ELF-1 (cell line): Measurements from ENCODE around the gene CMIP.

Source experiments
- DNase-seq: peaks from one replicate; pipeline ENCODE4 v3.0.0-alpha.2; 2016; ENCODE audit warnings: low read depth, low spot score

The CMIP gene

GRCh38 chr16:81494434-81494806 is 49.8 kb downstream of the CMIP start:
- no peak for DNase-seq

GRCh38 chr16:81494888-81495287 is 50.3 kb downstream of the CMIP start:
- no peak for DNase-seq

GRCh38 chr16:81495321-81496234 is 51.0 kb downstream of the CMIP start:
- no peak for DNase-seq

- DNase-seq, result no peak
Observed at GRCh38 chr16:81496321-81496720, 51.7 kb downstream of the CMIP start.

- DNase-seq, result no peak
Observed at GRCh38 chr16:81496742-81497141, 52.1 kb downstream of the CMIP start.

- no peak for DNase-seq
Observed at GRCh38 chr16:81497690-81498089, 53.1 kb downstream of the CMIP start.

- DNase-seq, result no peak
Observed at GRCh38 chr16:81498351-81498750, 53.7 kb downstream of the CMIP start.

- DNase-seq, result no peak
Observed at GRCh38 chr16:81499576-81500380, 55.2 kb downstream of the CMIP start.

- DNase-seq, result no peak
Observed at GRCh38 chr16:81500833-81501521, 56.4 kb downstream of the CMIP start.

GRCh38 chr16:81502396-81503070 is 57.9 kb downstream of the CMIP start:
- DNase-seq, result no peak

- no peak for DNase-seq
Observed at GRCh38 chr16:81505011-81505661, 60.5 kb downstream of the CMIP start.

- no peak for DNase-seq
Observed at GRCh38 chr16:81509404-81509803, 64.8 kb downstream of the CMIP start.

GRCh38 chr16:81510016-81510415 is 65.4 kb downstream of the CMIP start:
- DNase-seq, result no peak

GRCh38 chr16:81511371-81511770 is 66.8 kb downstream of the CMIP start:
- DNase-seq, result no peak

- DNase-seq, result peak; percentile 51
Observed at GRCh38 chr16:81513204-81514040, 68.8 kb downstream of the CMIP start.

- DNase-seq, result no peak
Observed at GRCh38 chr16:81514041-81514559, 69.5 kb downstream of the CMIP start.

- no peak for DNase-seq
Observed at GRCh38 chr16:81514568-81515258, 70.1 kb downstream of the CMIP start.

GRCh38 chr16:81515281-81515680 is 70.7 kb downstream of the CMIP start:
- DNase-seq, result no peak

GRCh38 chr16:81515721-81516120 is 71.1 kb downstream of the CMIP start:
- DNase-seq, result no peak
